A673 (cell line): Measurements from ENCODE around the gene SLC16A4. TPM values are rescaled to one million over a fixed set of nuclear protein-coding genes. Genes with fewer than 3 reads are reported as not detected.

Experiments
- BruUV-seq: library from RNA; stranded (reverse); fragments of 400-500 nt; replicated peaks from 2 replicates; lab custom pipeline; 2021; lab: Mats Ljungman, UMichigan
- CTCF ChIA-PET: fragments of 300-600 bp; sonication (Branson Sonifier 250); formaldehyde crosslinking; loops from one replicate; lab custom pipeline; 2022; ENCODE audit warnings: antibody characterized with exemption; lab: Charles Lee
- POLR2A ChIA-PET: fragments of 300-600 bp; sonication (Branson Sonifier 250); formaldehyde crosslinking; loops from one replicate; lab custom pipeline; 2022; ENCODE audit warnings: antibody characterized with exemption; ENCODE audit not compliant: low non-redundant PET; lab: Charles Lee
- DNase-seq: peaks from one replicate; pipeline ENCODE4 v3.0.0-alpha.2; 2015; ENCODE audit warnings: low spot score
- H3K27ac ChIP-seq: fragments of 200-600 bp; sonication (generic); 2 replicates; pipeline ENCODE4 v1.5.1; 2016; ENCODE audit warnings: mixed run types, low read depth, mild to moderate bottlenecking, mixed read lengths, antibody characterized with exemption, low read length; ENCODE audit not compliant: poor library complexity, severe bottlenecking
- H3K27me3 ChIP-seq: fragments of 200-600 bp; sonication (generic); replicated peaks from 2 replicates; pipeline ENCODE4 v1.6.1; 2017; ENCODE audit warnings: mixed run types, low read depth, mild to moderate bottlenecking, mixed read lengths, antibody characterized with exemption, low read length; ENCODE audit not compliant: insufficient read depth, poor library complexity
- H3K36me3 ChIP-seq: fragments of 200-600 bp; sonication (generic); 2 replicates; pipeline ENCODE4 v1.6.1; 2016; ENCODE audit warnings: mixed run types, mild to moderate bottlenecking, mixed read lengths, antibody characterized with exemption, low read length; ENCODE audit not compliant: insufficient read depth, poor library complexity, severe bottlenecking
- H3K4me1 ChIP-seq: fragments of 200-600 bp; sonication (generic); 2 replicates; pipeline ENCODE4 v1.6.1; 2017; ENCODE audit warnings: mixed run types, mild to moderate bottlenecking, mixed read lengths, antibody characterized with exemption, low read length; ENCODE audit not compliant: insufficient read depth, poor library complexity, severe bottlenecking
- H3K4me3 ChIP-seq: fragments of 200-600 bp; sonication (generic); 2 replicates; pipeline ENCODE4 v1.5.1; 2016; ENCODE audit warnings: low read depth, mixed run types, mild to moderate bottlenecking, mixed read lengths, low read length; ENCODE audit not compliant: poor library complexity, severe bottlenecking
- H3K9me3 ChIP-seq: fragments of 200-600 bp; sonication (generic); 2 replicates; pipeline ENCODE4 v1.6.1; 2016; ENCODE audit warnings: mixed run types, low read depth, mild to moderate bottlenecking, mixed read lengths, antibody characterized with exemption, low read length; ENCODE audit not compliant: poor library complexity, severe bottlenecking
- EZH2 ChIP-seq: fragments of 200-600 bp; sonication (generic); IDR thresholded peaks from 2 replicates; pipeline ENCODE4 v1.6.1; 2017; ENCODE audit warnings: borderline replicate concordance, low read depth, mild to moderate bottlenecking, mixed read lengths, antibody characterized with exemption, low read length; ENCODE audit not compliant: poor library complexity, severe bottlenecking
- intact Hi-C: fragments of 100-400 bp; cut with micrococcal nuclease; formaldehyde crosslinking; loops from one replicate; pipeline ENCODE4 v1.10.0; 2022; ENCODE audit not compliant: unreplicated experiment
- total RNA-seq: library from RNA; stranded (reverse); gene quantifications from 2 replicates; pipeline ENCODE4 v1.2.3, GENCODE V29; 2021
- TF ChIP-seq, protein P1 (sequence below): fragments of 300-800, 200-600 bp; sonication (generic); conservative IDR thresholded peaks from 2 replicates; pipeline ENCODE4 v1.5.1; 2017; ENCODE audit warnings: low read depth, mild to moderate bottlenecking, antibody characterized with exemption, low read length, moderate library complexity, mixed read lengths

Gene SLC16A4
- total RNA-seq, 1 experiment from 2014 or later, result 0.60 TPM

DNA sequence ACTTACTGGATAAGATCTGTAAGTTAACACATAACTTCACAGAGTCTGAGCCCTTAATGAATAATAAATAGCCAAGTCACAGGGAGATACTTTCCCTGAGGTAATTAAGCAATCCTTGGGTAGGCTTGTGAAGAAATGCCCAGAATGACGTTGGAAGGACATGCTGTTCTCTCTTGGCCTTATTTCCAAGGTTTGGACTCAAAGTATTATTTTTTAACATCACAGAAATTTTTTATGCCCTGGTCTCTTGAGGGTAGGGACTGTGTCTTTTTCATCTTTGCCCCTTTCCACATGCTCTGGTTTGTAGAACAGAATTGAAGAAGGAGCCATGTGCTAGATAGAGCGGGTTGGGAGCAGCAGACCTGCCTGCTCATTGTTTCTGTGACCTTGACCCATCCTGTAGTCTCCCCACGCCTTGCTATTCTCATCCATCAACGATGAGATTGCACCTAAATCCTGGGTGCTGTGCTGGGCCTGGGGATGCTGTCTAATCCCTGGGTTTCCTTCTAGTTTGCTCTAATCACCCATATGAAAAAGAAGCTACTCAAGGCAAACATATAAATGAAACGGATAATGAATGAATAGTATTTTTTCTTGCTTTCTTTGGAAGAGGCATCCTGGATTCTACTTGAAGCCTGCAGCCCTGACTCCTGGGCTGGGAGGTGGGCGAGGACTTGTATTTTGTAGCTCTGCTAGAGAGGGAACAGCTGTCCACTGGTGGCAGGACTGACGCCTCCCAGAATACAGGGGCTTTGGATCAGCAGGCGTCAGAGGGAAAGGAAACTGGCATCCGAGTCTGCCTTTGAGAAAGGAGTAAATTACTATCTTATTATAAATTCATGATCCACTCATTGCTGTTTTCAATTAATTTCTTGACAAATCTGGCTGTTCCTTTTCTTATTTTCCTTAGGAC lies 34.1 kb upstream of the SLC16A4 start:
- TF ChIP-seq, protein P1, sequence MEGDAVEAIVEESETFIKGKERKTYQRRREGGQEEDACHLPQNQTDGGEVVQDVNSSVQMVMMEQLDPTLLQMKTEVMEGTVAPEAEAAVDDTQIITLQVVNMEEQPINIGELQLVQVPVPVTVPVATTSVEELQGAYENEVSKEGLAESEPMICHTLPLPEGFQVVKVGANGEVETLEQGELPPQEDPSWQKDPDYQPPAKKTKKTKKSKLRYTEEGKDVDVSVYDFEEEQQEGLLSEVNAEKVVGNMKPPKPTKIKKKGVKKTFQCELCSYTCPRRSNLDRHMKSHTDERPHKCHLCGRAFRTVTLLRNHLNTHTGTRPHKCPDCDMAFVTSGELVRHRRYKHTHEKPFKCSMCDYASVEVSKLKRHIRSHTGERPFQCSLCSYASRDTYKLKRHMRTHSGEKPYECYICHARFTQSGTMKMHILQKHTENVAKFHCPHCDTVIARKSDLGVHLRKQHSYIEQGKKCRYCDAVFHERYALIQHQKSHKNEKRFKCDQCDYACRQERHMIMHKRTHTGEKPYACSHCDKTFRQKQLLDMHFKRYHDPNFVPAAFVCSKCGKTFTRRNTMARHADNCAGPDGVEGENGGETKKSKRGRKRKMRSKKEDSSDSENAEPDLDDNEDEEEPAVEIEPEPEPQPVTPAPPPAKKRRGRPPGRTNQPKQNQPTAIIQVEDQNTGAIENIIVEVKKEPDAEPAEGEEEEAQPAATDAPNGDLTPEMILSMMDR, result no peak
- TF ChIP-seq EZH2, result no peak
- ChIA-PET CTCF (no interaction called here), POLR2A (no interaction called here)
- H3K9me3 ChIP-seq, result no peaks in the 10 kb centered on the region
- peaks cover 52% of the 10 kb centered on the region for H3K27me3 ChIP-seq
- no peak overlapping the region for H3K27ac ChIP-seq
- DNase-seq, result peak; percentile 43
- intact Hi-C loops, result no loop called here
- H3K4me3 ChIP-seq, result no peak overlapping the region
- H3K36me3 ChIP-seq, result no peaks in the 10 kb centered on the region
- BruUV-seq, result no TSS peak
- H3K4me1 ChIP-seq, result no peaks in the 10 kb centered on the region

GRCh38 chr1:110420874-110421793 lies 30.3 kb upstream of the SLC16A4 start:
- Histone ChIP-seq H3K27me3 (peaks cover 46% of the 10 kb centered on the region), H3K27ac (no peak overlapping the region), H3K36me3 (no peaks in the 10 kb centered on the region), H3K4me3 (no peak overlapping the region), H3K9me3 (no peaks in the 10 kb centered on the region), H3K4me1 (no peaks in the 10 kb centered on the region)
- intact Hi-C loops, result no loop called here
- CTCF ChIA-PET, result no interaction called here
- no TSS peak for BruUV-seq
- DNase-seq, result no peak
- TF ChIP-seq EZH2, result no peak
- TF ChIP-seq, protein P1, result no peak
- POLR2A ChIA-PET, result no interaction called here

GRCh38 chr1:110420023-110420662 lies 29.3 kb upstream of the SLC16A4 start:
- DNase-seq, result no peak
- ChIA-PET POLR2A (no interaction called here), CTCF (no interaction called here)
- H3K4me1 ChIP-seq, result no peaks in the 10 kb centered on the region
- intact Hi-C loops, result no loop called here
- BruUV-seq, result no TSS peak
- peaks cover 52% of the 10 kb centered on the region for H3K27me3 ChIP-seq
- H3K4me3 ChIP-seq, result no peak overlapping the region
- no peaks in the 10 kb centered on the region for H3K36me3 ChIP-seq
- H3K27ac ChIP-seq, result no peak overlapping the region
- no peak for TF ChIP-seq EZH2
- TF ChIP-seq, protein P1, result no peak
- H3K9me3 ChIP-seq, result no peaks in the 10 kb centered on the region
